ENCODE data around the gene RASGEF1C. TPM values are rescaled to one million over a fixed set of nuclear protein-coding genes. Genes with fewer than 3 reads are reported as not detected.

RASGEF1C gene
- polyA plus RNA-seq, 5 donors = 0.10 to 0.35 (median 0.19) TPM; not detected in 1

DNA sequence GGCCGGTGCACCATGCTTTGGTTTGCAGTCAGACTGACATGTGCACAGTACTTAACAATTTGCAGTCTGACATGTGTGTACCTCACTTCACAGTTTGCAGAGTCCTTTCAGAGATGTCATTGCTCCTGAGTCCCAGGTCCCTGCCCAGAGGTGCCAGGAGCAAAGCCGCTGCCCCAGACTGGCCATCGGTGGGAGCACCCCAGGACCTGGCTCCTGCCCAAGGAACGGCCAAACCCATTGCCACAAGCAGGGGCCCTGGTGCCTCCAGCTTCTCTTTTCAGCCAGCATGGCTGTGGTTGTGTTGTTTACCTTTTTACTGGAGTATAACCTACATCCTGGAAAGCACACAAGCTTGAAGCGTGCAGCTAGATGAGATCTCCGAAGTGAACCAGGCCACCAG is 28.6 kb downstream of the RASGEF1C start:
- no peak for DNase-seq

DNA sequence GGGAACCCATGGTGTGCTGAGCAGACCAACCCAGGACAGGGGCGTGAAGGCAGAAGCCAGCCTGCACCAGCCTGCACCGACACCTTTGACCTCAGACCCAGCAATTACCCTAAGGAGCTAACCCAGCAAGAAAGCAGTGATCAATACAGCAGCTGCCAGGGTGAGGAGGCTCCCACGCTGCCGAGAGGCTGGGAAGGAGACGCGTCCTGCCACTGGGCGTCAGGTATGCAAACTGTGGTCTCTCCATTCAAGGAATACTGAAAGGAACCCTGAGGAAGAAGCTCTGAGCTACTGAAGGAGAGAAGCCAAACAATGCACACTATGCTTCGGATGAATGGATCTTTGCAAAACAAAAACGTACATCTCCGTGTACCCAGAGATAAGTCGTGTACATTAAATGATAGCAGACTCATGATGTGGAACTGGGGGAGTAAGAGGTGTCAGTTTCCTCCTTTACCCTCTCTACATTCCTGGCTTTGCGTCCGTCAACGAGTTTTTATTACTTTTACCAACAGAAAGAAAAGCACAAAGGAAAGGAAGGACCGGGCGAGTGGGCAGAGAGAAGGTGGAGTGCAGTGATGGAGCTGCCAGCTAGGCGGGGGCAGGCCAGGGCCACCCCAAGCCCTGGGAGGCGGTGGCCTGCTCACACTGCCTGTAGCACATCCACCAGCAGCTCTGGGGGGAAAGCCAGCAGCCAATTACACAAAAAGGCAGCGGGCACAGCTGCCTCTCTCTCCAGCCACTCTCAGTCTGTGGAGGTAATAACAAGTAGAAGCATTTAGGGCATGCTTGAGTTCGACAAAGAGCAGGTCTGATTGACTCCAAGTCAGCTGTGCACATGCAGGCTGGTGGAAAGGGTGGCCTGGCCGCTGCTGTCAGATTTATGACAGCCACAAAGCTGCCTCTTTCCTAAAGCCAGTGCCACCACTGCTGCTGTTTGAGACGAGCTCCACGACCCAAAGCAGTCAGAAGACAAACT is 29.3 kb downstream of the RASGEF1C start:
- no peak for DNase-seq

DNA sequence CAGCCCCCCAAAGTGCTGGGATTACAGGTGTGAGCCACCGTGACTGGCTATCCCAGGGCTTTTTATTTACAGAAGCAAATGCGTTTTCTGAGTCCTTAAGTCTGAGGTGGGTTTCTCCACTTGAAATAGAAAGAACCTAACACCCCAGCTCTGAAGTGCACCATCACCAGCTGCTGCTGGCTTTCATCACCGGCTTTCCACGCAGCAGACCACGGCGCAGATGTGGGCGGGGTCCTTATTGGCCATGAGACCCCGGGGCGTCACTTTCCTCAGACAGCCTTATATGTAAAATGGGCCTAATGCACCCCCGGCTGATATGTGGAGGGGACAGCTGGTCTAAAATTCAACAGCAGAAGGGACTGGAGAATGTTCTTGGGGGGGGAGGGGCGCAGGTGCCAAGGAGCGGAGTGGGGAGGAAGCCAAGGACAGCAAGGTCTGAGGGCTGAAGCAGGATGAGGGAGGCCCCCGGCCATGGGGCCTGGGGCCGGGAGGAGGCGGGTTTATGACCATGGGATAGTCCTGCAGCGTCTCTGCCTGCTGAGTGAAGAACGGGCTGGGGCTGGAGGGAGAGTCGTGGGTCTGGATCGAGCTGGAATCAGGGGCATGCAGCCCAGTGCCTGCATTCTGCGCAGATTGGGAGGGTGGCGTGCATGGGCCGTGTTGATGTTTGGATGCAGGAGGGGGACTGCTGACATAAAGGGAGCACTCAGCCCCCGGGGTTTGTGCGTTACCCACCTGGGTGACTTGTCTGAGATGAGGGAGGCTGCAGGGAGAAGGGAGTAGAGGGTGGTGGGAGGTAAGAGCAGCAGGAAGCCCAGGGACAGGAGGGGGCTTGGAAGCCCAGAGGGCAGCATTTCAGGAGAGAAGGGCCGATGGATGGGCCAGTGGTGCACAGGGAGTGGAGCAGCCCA is 30.2 kb downstream of the RASGEF1C start:
- DNase-seq = no peak

DNA sequence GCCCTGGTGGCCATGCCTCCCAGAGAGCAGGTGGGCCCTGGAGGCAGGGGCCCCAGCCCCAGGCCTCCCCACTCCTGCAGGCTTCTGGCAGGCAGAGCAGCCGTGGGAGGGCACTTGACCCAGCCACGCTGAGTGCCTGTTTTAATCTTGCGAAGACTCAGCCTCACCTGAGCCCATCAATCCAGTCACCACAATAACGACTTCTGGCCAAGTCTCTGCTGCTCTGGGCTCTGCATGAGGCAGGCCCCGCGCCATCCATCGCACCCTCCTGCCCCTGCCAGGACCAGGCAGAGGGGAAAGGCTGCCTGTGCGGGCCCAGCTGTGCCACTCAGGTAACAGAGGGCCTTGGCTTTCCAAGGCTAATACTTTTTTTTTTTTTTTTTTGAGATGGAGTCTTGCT is 32.8 kb downstream of the RASGEF1C start:
- no peak for DNase-seq

DNA sequence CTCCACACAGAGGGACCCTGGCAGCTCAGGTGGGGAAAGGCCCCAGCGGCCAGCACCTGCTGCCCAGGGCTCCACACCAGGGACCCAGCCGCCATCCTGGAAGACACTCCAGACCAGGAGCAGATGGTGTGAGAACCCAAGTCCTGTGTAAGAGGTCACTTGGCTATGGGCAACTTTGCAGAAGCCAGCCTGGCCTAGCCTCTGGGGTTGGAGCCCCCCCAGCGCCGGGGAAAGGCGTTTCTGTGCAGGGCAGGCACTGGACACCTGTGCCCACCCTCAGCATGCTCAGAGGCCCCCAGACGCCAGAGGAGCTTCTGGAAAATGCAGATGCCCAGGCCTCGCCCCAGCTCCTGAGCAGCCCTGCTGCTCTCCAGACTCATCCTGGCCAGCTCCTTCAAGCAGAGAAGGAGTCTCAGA is 34.0 kb downstream of the RASGEF1C start:
- DNase-seq = no peak

DNA sequence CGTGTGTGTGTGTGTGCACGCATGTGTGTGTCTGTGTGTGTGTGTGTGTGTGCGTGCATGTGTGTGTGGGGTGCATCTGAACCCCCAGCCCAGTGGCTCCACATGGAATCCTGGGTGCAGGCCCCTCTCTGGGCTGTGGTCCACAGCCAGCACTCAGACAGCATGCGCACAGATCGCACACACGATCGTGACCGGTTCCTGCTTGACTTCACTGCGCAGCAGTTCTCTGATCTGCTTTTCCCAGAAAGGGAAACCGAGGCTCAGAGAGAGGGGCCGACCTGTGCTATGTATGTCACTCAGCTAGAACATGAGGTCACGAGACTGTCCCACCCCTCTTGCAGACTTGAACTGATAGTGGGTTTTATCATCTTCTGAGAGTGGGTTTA is 34.4 kb downstream of the RASGEF1C start:
- no peak for DNase-seq

DNA sequence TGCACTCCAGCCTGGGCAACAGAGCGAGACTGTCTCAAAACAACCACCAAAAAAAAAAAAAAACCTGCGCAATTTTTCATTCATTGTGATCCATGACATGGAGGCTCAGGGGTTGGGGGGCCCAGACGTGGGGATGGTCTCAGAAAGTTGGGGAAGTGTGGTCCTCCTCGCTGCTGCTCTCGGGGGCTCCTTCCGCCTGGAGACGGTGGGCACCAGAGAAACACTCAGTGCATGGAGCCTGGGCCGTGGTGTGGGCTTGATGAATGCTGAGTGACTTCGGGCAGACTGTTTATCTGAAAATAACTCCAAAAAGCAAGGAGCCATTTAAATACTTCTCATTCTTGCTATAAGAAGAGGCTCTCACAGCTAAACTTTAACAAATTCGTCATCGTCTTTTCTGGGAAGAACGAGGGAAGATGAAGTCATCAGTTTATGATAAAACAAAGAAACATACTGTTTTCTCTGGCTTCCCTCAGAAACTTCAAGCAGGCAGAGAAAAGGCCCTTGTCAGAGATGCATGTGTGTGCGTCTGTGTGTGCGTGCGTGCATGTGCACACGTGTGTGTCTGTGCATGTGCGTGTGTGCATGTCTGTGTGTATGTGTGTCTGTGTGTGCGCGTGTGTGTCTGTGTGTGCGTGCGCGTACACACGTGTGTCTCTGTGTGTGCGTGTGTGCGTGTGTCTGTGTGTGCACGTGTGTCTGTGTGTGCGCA is 35.0 kb downstream of the RASGEF1C start:
- no peak for DNase-seq

DNA sequence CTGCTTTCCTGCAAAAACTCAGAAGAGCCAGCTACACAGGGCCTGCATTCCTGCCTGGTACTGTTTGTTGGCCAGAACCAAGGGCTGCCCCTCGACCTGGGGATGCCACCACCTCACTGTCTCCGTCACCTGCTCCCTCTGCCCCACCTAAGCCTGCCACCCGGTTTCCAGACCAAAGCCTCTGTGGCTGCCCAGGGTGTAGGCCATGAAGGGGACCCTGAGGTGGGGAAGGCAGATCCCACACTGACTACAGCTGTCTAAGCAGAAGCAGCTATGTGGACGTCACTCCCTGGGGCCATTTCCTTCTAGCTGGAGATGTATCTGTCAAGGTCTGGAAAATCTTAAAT is 35.8 kb downstream of the RASGEF1C start:
- DNase-seq = no peak

DNA sequence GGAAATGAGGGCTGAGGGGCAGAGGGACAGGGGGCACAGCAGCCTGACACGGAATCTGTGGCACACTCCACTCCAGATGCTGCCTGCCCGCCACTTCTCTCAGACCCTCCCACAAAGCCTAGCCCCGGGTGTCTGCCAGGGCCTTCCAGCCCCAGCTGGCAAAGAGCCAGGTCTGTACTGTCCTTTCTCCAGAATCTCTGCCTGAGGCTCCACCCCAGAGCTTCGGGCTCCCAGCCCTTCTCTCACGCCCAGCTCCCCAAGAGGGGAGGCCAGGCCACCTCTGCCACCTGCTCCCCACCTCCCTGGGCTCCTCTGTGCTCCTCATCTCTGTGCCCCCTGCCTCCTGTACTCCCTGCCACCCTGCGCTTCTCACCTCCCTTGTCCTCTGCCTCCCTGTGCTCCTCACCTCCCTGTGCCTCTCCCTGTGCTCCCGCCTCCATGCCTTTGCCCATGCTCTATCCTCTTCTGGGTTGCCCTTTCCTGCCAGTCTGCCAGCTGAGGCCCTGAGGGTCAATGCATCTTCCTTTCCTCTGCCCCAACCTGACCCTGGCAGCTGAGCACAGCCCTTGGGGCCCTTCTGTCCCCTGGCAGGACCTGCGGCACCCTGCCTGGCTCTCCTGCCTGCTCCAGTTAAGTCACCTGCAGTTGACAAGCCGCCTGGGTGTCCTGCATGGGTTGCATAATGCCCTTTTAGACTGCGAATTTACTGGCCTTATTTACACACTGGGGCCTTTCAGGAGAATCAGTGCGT is 36.4 kb downstream of the RASGEF1C start:
- DNase-seq = peak; percentile 37 to 41

DNA sequence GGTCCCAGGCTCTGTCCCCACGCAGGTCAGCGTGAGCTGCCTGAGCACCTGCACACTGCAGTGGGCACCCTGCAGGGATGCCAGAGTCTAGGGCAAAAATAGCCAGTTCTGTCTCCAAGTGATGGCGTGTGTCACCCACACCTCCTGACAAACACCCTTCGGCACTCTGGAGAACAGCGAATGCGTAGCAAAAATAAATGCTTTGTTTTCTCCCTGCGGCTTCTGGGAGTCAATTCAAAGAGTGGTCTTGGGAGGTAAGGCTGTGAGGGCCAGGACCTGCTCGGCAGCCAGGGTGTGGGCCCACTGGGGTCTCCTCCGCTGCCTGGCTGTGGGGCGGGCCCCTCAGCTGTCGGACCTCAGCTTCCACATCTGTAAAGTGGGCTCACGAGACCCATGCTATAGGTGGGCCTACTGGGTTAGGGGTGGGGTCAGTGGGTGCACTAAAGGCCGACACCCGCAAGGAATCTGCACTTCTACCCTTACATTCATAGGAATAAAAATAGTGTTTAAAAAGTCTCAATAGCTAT is 37.4 kb downstream of the RASGEF1C start:
- DNase-seq = no peak

DNA sequence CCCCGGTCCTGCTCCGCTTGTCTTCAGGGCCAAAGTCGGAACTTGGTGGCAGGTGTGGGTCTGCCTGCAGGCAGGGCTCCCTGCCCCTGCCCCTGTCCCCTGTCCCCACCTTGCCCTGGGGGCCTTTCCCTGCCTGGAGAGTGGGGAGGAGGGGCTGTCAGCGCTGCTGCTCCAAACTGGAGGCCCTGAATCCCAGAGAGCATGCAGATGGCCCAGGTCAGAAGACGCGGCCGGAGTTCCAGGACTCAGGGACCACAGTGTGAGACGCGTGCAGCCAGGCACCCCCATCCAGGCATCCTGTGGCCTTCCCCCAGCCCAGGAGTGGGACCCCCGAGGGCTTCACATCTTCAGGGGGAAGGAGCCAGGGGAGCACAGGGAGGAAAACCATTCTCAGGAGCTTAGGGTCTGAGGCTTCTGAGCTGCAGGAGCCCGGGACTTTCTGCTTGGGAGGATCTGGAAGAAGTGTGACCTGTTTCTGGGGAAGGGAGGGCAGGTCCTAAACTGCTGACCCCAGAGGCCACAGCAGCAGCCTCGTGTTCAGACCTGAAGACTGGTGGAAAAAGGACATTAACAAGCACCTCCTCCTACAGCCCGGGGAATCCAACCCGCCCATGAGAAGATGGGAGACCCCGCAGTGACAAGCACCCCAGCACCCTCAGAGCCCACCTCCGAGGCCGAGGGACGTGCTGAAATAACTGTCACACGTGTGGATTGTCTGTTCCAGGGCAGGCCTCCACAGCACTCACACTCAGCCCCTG is 38.0 kb downstream of the RASGEF1C start:
- no peak for DNase-seq

DNA sequence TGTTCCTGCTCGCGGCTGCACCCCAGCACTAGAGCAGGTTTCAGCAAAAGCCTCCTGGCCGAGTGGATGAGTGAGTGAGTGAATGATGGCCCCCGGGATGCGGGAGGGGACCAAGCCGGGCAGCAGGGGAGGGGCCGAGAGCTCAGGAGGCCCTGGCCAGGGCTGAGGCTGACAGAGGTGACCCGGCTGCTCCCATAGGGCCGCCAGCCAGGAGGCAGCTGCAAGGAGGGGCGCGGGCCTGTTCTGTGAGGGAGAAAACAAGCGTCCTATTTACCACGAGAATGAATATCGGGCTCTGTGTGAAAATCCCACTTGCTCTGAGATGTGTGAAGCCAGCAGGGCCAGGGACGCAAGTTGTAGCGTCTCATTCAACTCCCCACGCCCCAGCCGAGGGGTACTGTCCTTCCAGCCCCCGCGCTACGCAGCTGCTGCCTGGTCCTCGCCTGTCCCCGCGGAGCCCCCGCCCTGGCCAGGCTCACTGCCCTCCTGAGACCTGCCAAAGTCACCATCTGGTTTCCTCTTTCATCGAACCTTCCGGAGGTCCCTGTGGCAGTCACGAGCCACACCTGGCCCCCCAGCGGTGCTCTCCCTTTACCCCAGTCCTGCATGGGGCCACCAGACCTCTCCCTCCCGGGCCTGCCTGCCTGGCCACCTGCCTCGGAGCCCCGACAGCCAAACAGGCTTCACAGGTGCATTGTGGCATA is 38.8 kb downstream of the RASGEF1C start:
- no peak for DNase-seq

DNA sequence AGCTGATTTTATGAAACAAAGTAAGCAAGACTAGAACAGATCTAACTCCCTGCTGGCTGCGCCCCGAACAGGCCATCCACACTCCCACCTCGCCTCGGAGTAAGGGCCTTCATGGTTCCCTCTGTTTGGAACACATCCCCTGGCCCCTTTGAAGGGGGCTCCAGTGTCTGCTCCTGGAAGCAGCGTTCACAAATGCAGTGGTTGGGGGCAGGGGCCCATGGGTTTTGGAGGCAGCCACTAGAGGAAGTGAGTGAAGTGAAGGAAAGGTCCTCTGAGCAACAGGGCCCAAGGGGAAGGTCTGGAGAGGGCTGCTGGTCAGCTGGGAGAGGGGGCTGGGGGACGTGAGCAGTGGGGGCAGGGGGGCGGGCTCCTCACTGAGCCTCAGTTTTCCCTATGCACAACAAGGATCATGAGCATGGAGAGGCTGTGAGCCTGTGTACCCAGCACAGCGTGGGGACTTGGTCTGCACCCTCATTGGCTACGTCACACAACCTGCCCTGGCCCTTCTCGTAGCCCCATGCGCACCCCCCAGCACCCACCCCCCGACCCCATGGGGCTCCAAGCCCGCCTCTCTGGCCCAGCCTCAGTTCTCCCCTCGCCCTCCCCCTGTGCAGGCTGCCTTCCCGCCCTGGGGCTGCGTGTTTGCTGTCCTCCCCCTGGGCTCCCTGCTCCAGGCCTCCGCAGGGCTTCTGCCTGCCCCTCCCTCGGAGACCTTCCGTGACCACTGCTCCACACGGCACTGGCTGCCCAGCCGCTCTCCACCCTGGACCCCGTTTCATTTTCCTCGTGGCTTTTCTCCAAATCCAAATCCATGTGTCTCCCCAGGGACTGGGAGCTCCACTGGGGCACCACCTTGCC is 39.5 kb downstream of the RASGEF1C start:
- DNase-seq = no peak

DNA sequence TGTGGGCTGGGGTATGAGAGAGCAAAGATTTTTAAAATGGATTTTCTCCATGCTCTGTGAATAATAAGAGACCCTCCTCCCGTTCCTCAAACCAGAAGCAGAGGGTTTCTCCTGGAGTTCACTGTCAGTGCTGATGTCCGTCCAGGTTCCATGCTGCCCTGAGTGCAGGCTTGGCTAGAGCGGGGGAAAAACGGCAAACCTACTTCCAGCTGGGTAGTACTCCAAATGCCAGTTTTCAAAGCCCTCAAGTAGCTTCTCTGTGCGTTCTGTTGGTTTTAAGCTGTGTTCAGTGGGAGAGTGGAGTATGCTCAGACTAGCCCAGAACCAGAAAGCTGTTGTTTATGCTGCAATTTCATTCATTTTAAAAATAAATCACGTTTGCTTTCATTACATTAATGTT is 40.3 kb downstream of the RASGEF1C start:
- DNase-seq = no peak

DNA sequence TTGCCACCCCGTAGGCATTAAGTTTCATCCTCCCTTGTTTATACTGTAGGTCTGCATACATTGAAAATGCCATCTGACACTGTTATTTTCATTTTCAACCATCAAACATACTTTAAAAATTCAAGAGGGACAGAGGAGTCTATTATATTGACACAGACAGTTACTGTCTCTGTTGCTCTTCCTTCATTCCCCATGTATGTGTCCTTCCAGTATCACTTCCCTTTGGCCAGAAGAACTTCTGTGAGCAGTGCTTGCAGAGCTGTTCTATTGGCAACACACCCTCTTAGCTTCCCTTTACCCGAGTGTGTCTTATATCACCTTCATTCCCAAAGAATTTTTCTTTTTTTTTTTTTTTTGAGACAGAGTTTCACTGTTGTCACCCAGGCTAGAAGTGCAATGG is 42.8 kb downstream of the RASGEF1C start:
- no peak for DNase-seq

DNA sequence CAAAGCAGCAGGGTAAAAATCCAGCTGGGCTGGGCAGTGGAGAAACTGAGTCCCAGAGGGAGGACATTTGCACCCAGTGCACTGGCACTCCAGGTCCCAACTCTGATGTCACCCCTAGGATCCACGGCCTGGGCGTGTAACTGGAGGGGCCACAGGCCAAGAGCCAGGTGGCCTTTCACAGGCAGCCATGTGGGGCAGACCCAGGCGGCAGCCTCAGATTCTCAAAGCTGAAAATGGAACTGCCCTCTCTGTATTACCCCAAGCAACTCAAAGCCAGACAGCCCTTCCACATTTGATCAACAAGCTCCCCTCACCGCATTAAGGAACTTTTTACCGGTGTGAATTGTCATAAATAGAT is 46.7 kb downstream of the RASGEF1C start:
- DNase-seq = no peak

DNA sequence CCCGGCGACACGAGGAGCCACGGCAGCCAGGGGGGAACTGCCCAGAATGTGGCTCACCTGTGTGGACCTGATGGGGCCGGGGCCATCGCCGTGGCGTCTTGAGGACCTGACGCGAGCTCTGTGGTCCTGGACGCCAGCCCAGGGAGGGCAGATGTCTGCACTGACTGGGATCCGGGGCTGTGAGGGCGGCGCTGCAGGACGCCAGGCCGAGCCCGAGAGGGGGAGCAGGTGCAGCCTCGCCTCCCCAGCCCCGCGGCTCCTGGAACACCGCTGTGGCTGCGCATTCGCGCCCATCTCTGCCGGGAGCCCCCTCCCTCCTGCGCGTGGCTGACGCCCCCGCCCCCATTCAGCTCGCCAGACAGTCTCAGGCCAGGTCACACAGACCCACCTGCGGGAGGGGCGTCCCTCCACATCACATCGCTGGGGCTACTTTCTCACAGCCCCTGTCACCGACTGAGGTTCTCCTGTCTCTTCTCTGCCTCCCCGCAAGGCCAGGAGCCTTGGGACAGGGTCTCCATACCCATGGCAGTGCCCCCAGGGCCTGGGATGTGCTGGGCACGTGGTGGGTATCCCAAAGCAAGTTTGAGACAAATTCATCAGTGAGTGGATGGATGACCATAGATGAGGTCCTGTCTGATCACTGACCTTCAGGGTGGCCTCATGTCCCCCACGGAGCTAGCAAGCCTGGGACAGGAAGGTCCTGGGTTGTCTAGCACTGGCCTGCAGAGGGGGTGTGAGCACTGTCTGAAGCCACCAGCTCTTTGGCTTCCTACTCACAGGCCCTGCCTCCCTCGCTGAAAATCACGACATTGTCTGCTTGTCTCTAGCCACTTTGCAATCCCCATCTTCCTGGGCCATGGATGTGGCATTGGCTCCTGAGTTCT is 47.3 kb downstream of the RASGEF1C start:
- DNase-seq = no peak

DNA sequence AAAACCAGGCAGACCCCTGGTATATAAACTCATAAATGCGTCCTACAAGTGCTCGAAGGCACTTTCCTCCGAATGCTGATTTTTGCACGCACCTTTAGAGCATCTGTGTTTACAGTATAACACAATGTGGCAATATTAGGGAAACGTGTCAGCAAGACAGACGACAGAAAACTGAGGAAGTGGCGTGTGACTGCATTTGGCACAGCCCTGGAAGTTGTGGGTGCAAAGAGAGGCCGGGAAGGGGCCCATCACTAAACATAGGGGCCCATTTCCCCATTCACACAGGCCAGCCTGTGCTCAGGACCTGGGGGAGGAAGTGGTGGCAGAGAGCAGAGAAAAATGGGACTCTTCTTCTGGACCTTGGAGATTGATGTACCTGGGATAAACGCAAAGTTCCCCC is 48.2 kb downstream of the RASGEF1C start:
- DNase-seq = no peak
